ENCODE data around the gene CALD1.

CALD1 gene

GRCh38 chr7:134942690-134943466 is 163.4 kb downstream of the CALD1 start:
- Histone ChIP-seq H3K27me3 (ENCODE audit: control insufficient read depth in 1 of 2, insufficient read depth in 1 of 2, low read length in 2 of 2) (no peaks in the 10 kb centered on the region), H3K9me3 (ENCODE audit: control insufficient read depth, low read length) (no peaks in the 10 kb centered on the region), H3K79me1 (replicated peaks; ENCODE audit: low read length, poor library complexity, severe bottlenecking) (peaks cover 28% of the 10 kb centered on the region), H3K4me1 (ENCODE audit: control insufficient read depth, insufficient read depth, low read depth, low read length) (peaks cover 8% of the 10 kb centered on the region), H3K27ac (ENCODE audit: low read length, poor library complexity, severe bottlenecking) (no peak overlapping the region), H3K9ac (ENCODE audit: low read length) (no peak overlapping the region), H3K4me3 (ENCODE audit: insufficient read depth in 1 of 2, low read depth in 1 of 2, low read length in 2 of 2) (no peak overlapping the region), H4K8ac (ENCODE audit: low read length) (no peak overlapping the region), H3K4me2 (ENCODE audit: low read length, poor library complexity, severe bottlenecking) (no peak overlapping the region), H2AFZ (ENCODE audit: low read depth, low read length) (no peak overlapping the region), H2BK15ac (ENCODE audit: low read depth, poor library complexity, severe bottlenecking) (no peak overlapping the region), H3K4ac (ENCODE audit: low read depth in 1 of 2, low read length in 2 of 2) (no peak overlapping the region), H3K23ac (ENCODE audit: low read length in 2 of 2) (no peak overlapping the region), H3K18ac (ENCODE audit: low read depth in 1 of 2, low read length in 2 of 2) (no peak overlapping the region), H2BK120ac (ENCODE audit: low read depth, low read length) (no peak overlapping the region), H3K14ac (ENCODE audit: low read length in 2 of 2) (no peak overlapping the region), H2BK5ac (ENCODE audit: low read depth, low read length, poor library complexity, severe bottlenecking) (no peak overlapping the region), H2AK5ac (ENCODE audit: low read length, severe bottlenecking) (no peak overlapping the region), H3K36me3 (ENCODE audit: control insufficient read depth in 1 of 2, insufficient read depth in 2 of 2, low read depth in 1 of 2, low read length in 2 of 2) (peaks cover 13 to 92% of the 10 kb centered on the region in 2 experiments), H4K91ac (ENCODE audit: low read length) (no peak overlapping the region), H2BK12ac (ENCODE audit: low read length in 2 of 2) (no peak overlapping the region)
- WGBS = 89% methylated on average over 6 of the region's 9 CpGs
- no peak for DNase-seq

DNA sequence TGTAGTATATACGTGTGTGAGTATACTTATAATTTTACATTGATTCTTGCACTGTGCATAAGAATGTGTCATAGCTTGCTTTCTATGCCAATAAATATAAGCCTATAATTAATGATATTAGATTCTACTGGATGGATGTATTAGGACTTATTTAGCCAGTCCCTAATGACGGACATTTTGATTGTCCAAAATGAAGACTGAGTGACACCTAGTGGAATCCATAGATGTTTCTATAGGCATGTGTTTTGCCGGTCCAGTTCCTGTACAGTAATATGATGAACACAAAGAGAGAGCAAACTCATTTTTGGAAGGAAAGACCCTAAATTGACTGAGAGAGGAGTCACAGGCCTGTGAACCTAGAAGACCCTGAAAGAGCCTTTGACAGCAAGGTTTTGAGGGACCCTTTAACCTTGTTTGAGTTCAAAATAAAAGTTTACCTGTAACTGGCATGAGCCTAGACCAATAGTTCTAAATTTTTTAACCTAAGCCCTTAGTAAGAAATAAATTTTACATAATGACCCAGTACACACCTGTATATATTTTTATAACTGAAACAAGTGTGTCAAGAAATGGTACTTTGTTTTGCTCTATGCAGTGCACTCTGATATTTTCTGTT is 164.5 kb downstream of the CALD1 start:
- WGBS = 80% methylated on average over 2 of the region's 3 CpGs
- DNase-seq = peak; percentile 49
- Histone ChIP-seq H2AFZ (ENCODE audit: low read depth, low read length) (no peak overlapping the region), H2BK120ac (ENCODE audit: low read depth, low read length) (no peak overlapping the region), H3K14ac (ENCODE audit: low read length in 2 of 2) (no peak overlapping the region), H3K18ac (ENCODE audit: low read depth in 1 of 2, low read length in 2 of 2) (no peak overlapping the region), H3K27ac (ENCODE audit: low read length, poor library complexity, severe bottlenecking) (no peak overlapping the region), H2AK5ac (ENCODE audit: low read length, severe bottlenecking) (no peak overlapping the region), H4K91ac (ENCODE audit: low read length) (no peak overlapping the region), H2BK12ac (ENCODE audit: low read length in 2 of 2) (no peak overlapping the region), H3K79me1 (replicated peaks; ENCODE audit: low read length, poor library complexity, severe bottlenecking) (peaks cover 22% of the 10 kb centered on the region), H2BK5ac (ENCODE audit: low read depth, low read length, poor library complexity, severe bottlenecking) (no peak overlapping the region), H4K8ac (ENCODE audit: low read length) (no peak overlapping the region), H3K27me3 (ENCODE audit: control insufficient read depth in 1 of 2, insufficient read depth in 1 of 2, low read length in 2 of 2) (no peaks in the 10 kb centered on the region), H3K9me3 (ENCODE audit: control insufficient read depth, low read length) (no peaks in the 10 kb centered on the region), H3K4me1 (ENCODE audit: control insufficient read depth, insufficient read depth, low read depth, low read length) (peaks cover 8% of the 10 kb centered on the region), H3K23ac (ENCODE audit: low read length in 2 of 2) (no peak overlapping the region), H3K36me3 (ENCODE audit: control insufficient read depth in 1 of 2, insufficient read depth in 2 of 2, low read depth in 1 of 2, low read length in 2 of 2) (peaks cover 10 to 90% of the 10 kb centered on the region in 2 experiments), H3K9ac (ENCODE audit: low read length) (no peak overlapping the region), H3K4ac (ENCODE audit: low read depth in 1 of 2, low read length in 2 of 2) (no peak overlapping the region), H2BK15ac (ENCODE audit: low read depth, poor library complexity, severe bottlenecking) (no peak overlapping the region), H3K4me2 (ENCODE audit: low read length, poor library complexity, severe bottlenecking) (no peak overlapping the region), H3K4me3 (ENCODE audit: insufficient read depth in 1 of 2, low read depth in 1 of 2, low read length in 2 of 2) (no peak overlapping the region)

- Histone ChIP-seq H3K4me3 (ENCODE audit: insufficient read depth in 1 of 2, low read depth in 1 of 2, low read length in 2 of 2) (no peak overlapping the region), H2AK5ac (ENCODE audit: low read length, severe bottlenecking) (no peak overlapping the region), H4K91ac (ENCODE audit: low read length) (no peak overlapping the region), H3K18ac (ENCODE audit: low read depth in 1 of 2, low read length in 2 of 2) (no peak overlapping the region), H2BK15ac (ENCODE audit: low read depth, poor library complexity, severe bottlenecking) (no peak overlapping the region), H3K36me3 (ENCODE audit: control insufficient read depth in 1 of 2, insufficient read depth in 2 of 2, low read depth in 1 of 2, low read length in 2 of 2) (peaks cover 20 to 94% of the 10 kb centered on the region in 2 experiments), H3K27me3 (ENCODE audit: control insufficient read depth in 1 of 2, insufficient read depth in 1 of 2, low read length in 2 of 2) (no peaks in the 10 kb centered on the region), H2AFZ (ENCODE audit: low read depth, low read length) (no peak overlapping the region), H3K79me1 (replicated peaks; ENCODE audit: low read length, poor library complexity, severe bottlenecking) (peaks cover 18% of the 10 kb centered on the region), H3K4me1 (ENCODE audit: control insufficient read depth, insufficient read depth, low read depth, low read length) (peaks cover 8% of the 10 kb centered on the region), H4K8ac (ENCODE audit: low read length) (no peak overlapping the region), H3K14ac (ENCODE audit: low read length in 2 of 2) (no peak overlapping the region), H3K27ac (ENCODE audit: low read length, poor library complexity, severe bottlenecking) (peak overlapping the region; percentile 10), H2BK120ac (ENCODE audit: low read depth, low read length) (no peak overlapping the region), H2BK5ac (ENCODE audit: low read depth, low read length, poor library complexity, severe bottlenecking) (no peak overlapping the region), H3K9me3 (ENCODE audit: control insufficient read depth, low read length) (no peaks in the 10 kb centered on the region), H3K4me2 (ENCODE audit: low read length, poor library complexity, severe bottlenecking) (no peak overlapping the region), H3K9ac (ENCODE audit: low read length) (peak overlapping the region; percentile 13), H2BK12ac (ENCODE audit: low read length in 2 of 2) (no peak overlapping the region), H3K4ac (ENCODE audit: low read depth in 1 of 2, low read length in 2 of 2) (no peak overlapping the region), H3K23ac (ENCODE audit: low read length in 2 of 2) (no peak overlapping the region)
- WGBS = 90% methylated on average over 3 of the region's 3 CpGs
- no peak for DNase-seq
These were observed 166.3 kb downstream of the CALD1 start for GRCh38 chr7:134945691-134946090.

DNA sequence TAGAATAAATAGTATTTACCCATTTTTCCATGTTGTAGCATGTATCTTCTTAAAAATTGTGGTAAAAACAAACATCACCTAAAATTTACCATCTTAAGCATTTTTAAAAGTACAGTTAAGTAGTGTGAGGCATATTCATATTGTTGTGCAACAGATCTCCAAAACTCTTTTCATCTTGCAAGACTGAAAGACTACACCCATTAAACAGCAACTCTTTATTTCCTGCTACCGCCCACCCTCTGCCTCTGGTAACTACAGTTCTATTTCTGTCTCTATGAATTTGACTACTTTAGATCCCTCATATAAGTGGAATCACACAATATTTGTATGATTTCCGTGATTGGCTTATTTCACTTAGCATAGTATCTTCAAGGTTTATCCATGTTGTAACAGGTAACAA is 166.8 kb downstream of the CALD1 start:
- no peak overlapping the region for H3K23ac ChIP-seq (ENCODE audit: low read length in 2 of 2)
- H3K9ac ChIP-seq (ENCODE audit: low read length) = peak overlapping the region; percentile 13
- no peaks in the 10 kb centered on the region for H3K27me3 ChIP-seq (ENCODE audit: control insufficient read depth in 1 of 2, insufficient read depth in 1 of 2, low read length in 2 of 2)
- H4K8ac ChIP-seq (ENCODE audit: low read length) = no peak overlapping the region
- H2BK15ac ChIP-seq (ENCODE audit: low read depth, poor library complexity, severe bottlenecking) = no peak overlapping the region
- H2AFZ ChIP-seq (ENCODE audit: low read depth, low read length) = no peak overlapping the region
- no peak overlapping the region for H3K4ac ChIP-seq (ENCODE audit: low read depth in 1 of 2, low read length in 2 of 2)
- H3K18ac ChIP-seq (ENCODE audit: low read depth in 1 of 2, low read length in 2 of 2) = no peak overlapping the region
- H2BK5ac ChIP-seq (ENCODE audit: low read depth, low read length, poor library complexity, severe bottlenecking) = no peak overlapping the region
- H3K4me1 ChIP-seq (ENCODE audit: control insufficient read depth, insufficient read depth, low read depth, low read length) = peaks cover 8% of the 10 kb centered on the region
- no peak overlapping the region for H4K91ac ChIP-seq (ENCODE audit: low read length)
- H2BK12ac ChIP-seq (ENCODE audit: low read length in 2 of 2) = no peak overlapping the region
- H3K4me3 ChIP-seq (ENCODE audit: insufficient read depth in 1 of 2, low read depth in 1 of 2, low read length in 2 of 2) = no peak overlapping the region
- 100% methylated on average over 2 of the region's 2 CpGs for WGBS
- no peak overlapping the region for H2BK120ac ChIP-seq (ENCODE audit: low read depth, low read length)
- H3K9me3 ChIP-seq (ENCODE audit: control insufficient read depth, low read length) = no peaks in the 10 kb centered on the region
- H3K79me1 ChIP-seq (replicated peaks; ENCODE audit: low read length, poor library complexity, severe bottlenecking) = peaks cover 20% of the 10 kb centered on the region
- no peak for DNase-seq
- peaks cover 23 to 94% of the 10 kb centered on the region in 2 experiments for H3K36me3 ChIP-seq (ENCODE audit: control insufficient read depth in 1 of 2, insufficient read depth in 2 of 2, low read depth in 1 of 2, low read length in 2 of 2)
- no peak overlapping the region for H2AK5ac ChIP-seq (ENCODE audit: low read length, severe bottlenecking)
- no peak overlapping the region for H3K27ac ChIP-seq (ENCODE audit: low read length, poor library complexity, severe bottlenecking)
- H3K14ac ChIP-seq (ENCODE audit: low read length in 2 of 2) = no peak overlapping the region
- no peak overlapping the region for H3K4me2 ChIP-seq (ENCODE audit: low read length, poor library complexity, severe bottlenecking)
